ENCODE data around the gene SRGAP1.

Gene SRGAP1

GRCh38 chr12:63844391-63845341 is at the start of gene SRGAP1:
TSS of gene SRGAP1 (plus strand) at chr12:63844700. CDS start at chr12:63844817, 117 bp downstream.
- peak within 1 kb of the TSS; percentile 5 for H2AFZ ChIP-seq (ENCODE audit: low read length, unreplicated experiment)
- H3K4me3 ChIP-seq (ENCODE audit: low read depth, low read length) = peak within 1 kb of the TSS; percentile 94
- peak within 1 kb of the TSS; percentile 58 for H3K27ac ChIP-seq (ENCODE audit: low read depth, low read length)
- no peaks in the 10 kb centered on the region for H3K36me3 ChIP-seq (ENCODE audit: insufficient read depth, low read length)
- H3K4me1 ChIP-seq (ENCODE audit: control insufficient read depth, insufficient read depth, low read length, unreplicated experiment) = peaks cover 23% of the 10 kb centered on the region
- peaks cover 52% of the 10 kb centered on the region for H3K79me2 ChIP-seq (ENCODE audit: control insufficient read depth, insufficient read depth, low read length, unreplicated experiment)
- H3K27me3 ChIP-seq (ENCODE audit: insufficient read depth, low read length) = no peaks in the 10 kb centered on the region

GRCh38 chr12:63795032-63795687 is 49.3 kb upstream of the SRGAP1 start:
- no peak overlapping the region for H3K4me3 ChIP-seq (ENCODE audit: low read depth, low read length)
- no peaks in the 10 kb centered on the region for H3K4me1 ChIP-seq (ENCODE audit: control insufficient read depth, insufficient read depth, low read length, unreplicated experiment)
- no peaks in the 10 kb centered on the region for H3K79me2 ChIP-seq (ENCODE audit: control insufficient read depth, insufficient read depth, low read length, unreplicated experiment)
- no peaks in the 10 kb centered on the region for H3K27me3 ChIP-seq (ENCODE audit: insufficient read depth, low read length)
- H3K27ac ChIP-seq (ENCODE audit: low read depth, low read length) = no peak overlapping the region
- H3K36me3 ChIP-seq (ENCODE audit: insufficient read depth, low read length) = 0 out of 2 replicates have a peak, but pooled peaks cover 2% of the 10 kb centered on the region
- H2AFZ ChIP-seq (ENCODE audit: low read length, unreplicated experiment) = no peak overlapping the region

GRCh38 chr12:63795944-63796343 is 48.6 kb upstream of the SRGAP1 start:
- no peaks in the 10 kb centered on the region for H3K36me3 ChIP-seq (ENCODE audit: insufficient read depth, low read length)
- H3K27ac ChIP-seq (ENCODE audit: low read depth, low read length) = no peak overlapping the region
- no peak overlapping the region for H3K4me3 ChIP-seq (ENCODE audit: low read depth, low read length)
- no peaks in the 10 kb centered on the region for H3K27me3 ChIP-seq (ENCODE audit: insufficient read depth, low read length)
- H3K4me1 ChIP-seq (ENCODE audit: control insufficient read depth, insufficient read depth, low read length, unreplicated experiment) = no peaks in the 10 kb centered on the region
- H3K79me2 ChIP-seq (ENCODE audit: control insufficient read depth, insufficient read depth, low read length, unreplicated experiment) = no peaks in the 10 kb centered on the region
- H2AFZ ChIP-seq (ENCODE audit: low read length, unreplicated experiment) = no peak overlapping the region

- Histone ChIP-seq H3K27me3 (ENCODE audit: insufficient read depth, low read length) (no peaks in the 10 kb centered on the region), H3K4me1 (ENCODE audit: control insufficient read depth, insufficient read depth, low read length, unreplicated experiment) (no peaks in the 10 kb centered on the region), H3K27ac (ENCODE audit: low read depth, low read length) (no peak overlapping the region), H3K4me3 (ENCODE audit: low read depth, low read length) (no peak overlapping the region), H3K79me2 (ENCODE audit: control insufficient read depth, insufficient read depth, low read length, unreplicated experiment) (no peaks in the 10 kb centered on the region), H3K36me3 (ENCODE audit: insufficient read depth, low read length) (peaks cover 7% of the 10 kb centered on the region), H2AFZ (ENCODE audit: low read length, unreplicated experiment) (no peak overlapping the region)
These were observed 42.4 kb upstream of the SRGAP1 start for GRCh38 chr12:63802012-63802608.

GRCh38 chr12:63804746-63805145 is 39.8 kb upstream of the SRGAP1 start:
- Histone ChIP-seq H3K79me2 (ENCODE audit: control insufficient read depth, insufficient read depth, low read length, unreplicated experiment) (no peaks in the 10 kb centered on the region), H3K36me3 (ENCODE audit: insufficient read depth, low read length) (peaks cover 7% of the 10 kb centered on the region), H2AFZ (ENCODE audit: low read length, unreplicated experiment) (no peak overlapping the region), H3K27ac (ENCODE audit: low read depth, low read length) (no peak overlapping the region), H3K27me3 (ENCODE audit: insufficient read depth, low read length) (no peaks in the 10 kb centered on the region), H3K4me3 (ENCODE audit: low read depth, low read length) (no peak overlapping the region), H3K4me1 (ENCODE audit: control insufficient read depth, insufficient read depth, low read length, unreplicated experiment) (no peaks in the 10 kb centered on the region)

GRCh38 chr12:63805704-63806672 is 38.5 kb upstream of the SRGAP1 start:
- H3K27ac ChIP-seq (ENCODE audit: low read depth, low read length) = no peak overlapping the region
- no peaks in the 10 kb centered on the region for H3K4me1 ChIP-seq (ENCODE audit: control insufficient read depth, insufficient read depth, low read length, unreplicated experiment)
- no peak overlapping the region for H2AFZ ChIP-seq (ENCODE audit: low read length, unreplicated experiment)
- no peaks in the 10 kb centered on the region for H3K27me3 ChIP-seq (ENCODE audit: insufficient read depth, low read length)
- no peak overlapping the region for H3K4me3 ChIP-seq (ENCODE audit: low read depth, low read length)
- H3K79me2 ChIP-seq (ENCODE audit: control insufficient read depth, insufficient read depth, low read length, unreplicated experiment) = no peaks in the 10 kb centered on the region
- peaks cover 7% of the 10 kb centered on the region for H3K36me3 ChIP-seq (ENCODE audit: insufficient read depth, low read length)

DNA sequence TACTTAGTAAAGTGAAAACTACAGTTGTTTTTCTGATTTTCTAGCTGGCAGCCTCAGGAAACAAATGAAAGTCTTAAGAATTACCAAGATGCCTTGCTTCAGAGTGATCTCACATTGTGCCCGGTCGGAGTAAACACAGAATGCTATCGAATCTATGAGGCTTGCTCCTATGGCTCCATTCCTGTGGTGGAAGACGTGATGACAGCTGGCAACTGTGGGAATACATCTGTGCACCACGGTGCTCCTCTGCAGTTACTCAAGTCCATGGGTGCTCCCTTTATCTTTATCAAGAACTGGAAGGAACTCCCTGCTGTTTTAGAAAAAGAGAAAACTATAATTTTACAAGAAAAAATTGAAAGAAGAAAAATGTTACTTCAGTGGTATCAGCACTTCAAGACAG is 35.9 kb upstream of the SRGAP1 start:
- Histone ChIP-seq H3K4me1 (ENCODE audit: control insufficient read depth, insufficient read depth, low read length, unreplicated experiment) (no peaks in the 10 kb centered on the region), H2AFZ (ENCODE audit: low read length, unreplicated experiment) (no peak overlapping the region), H3K27ac (ENCODE audit: low read depth, low read length) (no peak overlapping the region)

DNA sequence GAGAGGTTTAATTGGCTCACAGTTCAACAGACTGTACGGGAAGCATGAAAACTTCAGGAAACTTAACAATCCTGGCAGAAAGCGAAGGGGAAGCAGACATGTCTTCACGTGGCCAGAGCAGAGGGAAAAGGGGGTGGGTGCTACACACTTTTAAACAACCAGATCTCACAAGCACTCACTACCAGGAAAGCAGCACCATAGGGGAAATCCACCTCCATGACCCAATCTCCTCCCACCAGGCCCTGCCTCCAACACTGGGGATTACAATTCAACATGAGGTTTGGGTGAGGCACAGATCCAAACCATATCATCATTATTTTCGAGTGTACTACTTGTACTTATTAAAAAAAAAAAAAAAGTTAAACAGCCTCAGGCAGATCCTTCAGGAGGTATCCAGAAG is 34.9 kb upstream of the SRGAP1 start:
- Histone ChIP-seq H3K79me2 (ENCODE audit: control insufficient read depth, insufficient read depth, low read length, unreplicated experiment) (no peaks in the 10 kb centered on the region), H3K27ac (ENCODE audit: low read depth, low read length) (no peak overlapping the region), H3K27me3 (ENCODE audit: insufficient read depth, low read length) (no peaks in the 10 kb centered on the region), H3K4me3 (ENCODE audit: low read depth, low read length) (no peak overlapping the region), H3K36me3 (ENCODE audit: insufficient read depth, low read length) (peaks cover 7% of the 10 kb centered on the region), H3K4me1 (ENCODE audit: control insufficient read depth, insufficient read depth, low read length, unreplicated experiment) (no peaks in the 10 kb centered on the region), H2AFZ (ENCODE audit: low read length, unreplicated experiment) (no peak overlapping the region)

More for the DNA sequence above, 35.9 kb upstream of the SRGAP1 start:
- peaks cover 7% of the 10 kb centered on the region for H3K36me3 ChIP-seq (ENCODE audit: insufficient read depth, low read length)
- H3K27me3 ChIP-seq (ENCODE audit: insufficient read depth, low read length) = no peaks in the 10 kb centered on the region
- H3K4me3 ChIP-seq (ENCODE audit: low read depth, low read length) = no peak overlapping the region
- no peaks in the 10 kb centered on the region for H3K79me2 ChIP-seq (ENCODE audit: control insufficient read depth, insufficient read depth, low read length, unreplicated experiment)

DNA sequence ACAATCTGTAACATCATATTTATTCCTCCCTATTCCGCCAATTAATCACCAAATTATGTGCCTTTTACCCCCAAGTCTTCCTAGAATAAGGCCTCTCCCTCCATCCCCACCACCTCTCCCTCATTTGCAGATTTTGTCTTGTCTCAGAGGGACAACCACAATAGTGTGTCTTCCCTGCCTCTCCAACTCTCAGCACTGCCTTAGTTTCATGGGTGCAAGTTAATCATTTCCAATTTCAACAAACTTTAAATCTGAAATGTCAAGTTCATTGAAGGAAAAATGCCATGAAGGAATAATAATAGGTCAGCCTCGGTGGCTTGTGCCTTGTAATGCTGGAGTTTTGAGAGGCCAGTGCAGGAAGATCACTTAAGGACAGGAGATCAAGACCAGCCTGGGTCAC is 33.2 kb upstream of the SRGAP1 start:
- Histone ChIP-seq H2AFZ (ENCODE audit: low read length, unreplicated experiment) (no peak overlapping the region), H3K79me2 (ENCODE audit: control insufficient read depth, insufficient read depth, low read length, unreplicated experiment) (no peaks in the 10 kb centered on the region), H3K4me3 (ENCODE audit: low read depth, low read length) (no peak overlapping the region), H3K4me1 (ENCODE audit: control insufficient read depth, insufficient read depth, low read length, unreplicated experiment) (no peaks in the 10 kb centered on the region), H3K27me3 (ENCODE audit: insufficient read depth, low read length) (no peaks in the 10 kb centered on the region), H3K27ac (ENCODE audit: low read depth, low read length) (no peak overlapping the region), H3K36me3 (ENCODE audit: insufficient read depth, low read length) (no peaks in the 10 kb centered on the region; the same call in 1 of the 2 replicates)

GRCh38 chr12:63811755-63812154 is 32.7 kb upstream of the SRGAP1 start:
- H3K79me2 ChIP-seq (ENCODE audit: control insufficient read depth, insufficient read depth, low read length, unreplicated experiment) = no peaks in the 10 kb centered on the region
- no peak overlapping the region for H3K4me3 ChIP-seq (ENCODE audit: low read depth, low read length)
- no peaks in the 10 kb centered on the region for H3K4me1 ChIP-seq (ENCODE audit: control insufficient read depth, insufficient read depth, low read length, unreplicated experiment)
- H3K36me3 ChIP-seq (ENCODE audit: insufficient read depth, low read length) = no peaks in the 10 kb centered on the region; the same call in 1 of the 2 replicates
- no peak overlapping the region for H3K27ac ChIP-seq (ENCODE audit: low read depth, low read length)
- no peak overlapping the region for H2AFZ ChIP-seq (ENCODE audit: low read length, unreplicated experiment)
- no peaks in the 10 kb centered on the region for H3K27me3 ChIP-seq (ENCODE audit: insufficient read depth, low read length)

Measured in ACC112 (cell line).